ENCODE measurements around the gene FAM234B.

DNA sequence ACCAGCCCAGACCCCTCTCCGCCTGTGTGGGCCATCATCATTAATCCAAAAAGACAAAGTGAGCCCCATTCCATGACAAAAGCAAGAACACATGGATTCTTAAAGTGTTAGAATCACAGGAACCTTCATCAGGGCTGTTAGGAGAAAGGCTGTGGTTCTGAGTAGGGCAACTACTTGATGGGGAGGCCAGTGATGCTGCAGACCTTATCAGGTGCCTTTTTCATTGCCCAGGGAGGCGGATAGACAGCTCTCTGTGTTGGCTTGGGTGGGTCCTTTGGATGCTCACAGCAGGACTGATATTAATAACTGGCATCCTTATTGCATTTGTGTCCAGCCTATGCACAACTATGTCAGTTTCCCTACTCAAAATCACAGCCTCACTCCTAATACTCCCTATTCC, 46.4 kb upstream of the FAM234B start:
- TF ChIP-seq, protein P1, sequence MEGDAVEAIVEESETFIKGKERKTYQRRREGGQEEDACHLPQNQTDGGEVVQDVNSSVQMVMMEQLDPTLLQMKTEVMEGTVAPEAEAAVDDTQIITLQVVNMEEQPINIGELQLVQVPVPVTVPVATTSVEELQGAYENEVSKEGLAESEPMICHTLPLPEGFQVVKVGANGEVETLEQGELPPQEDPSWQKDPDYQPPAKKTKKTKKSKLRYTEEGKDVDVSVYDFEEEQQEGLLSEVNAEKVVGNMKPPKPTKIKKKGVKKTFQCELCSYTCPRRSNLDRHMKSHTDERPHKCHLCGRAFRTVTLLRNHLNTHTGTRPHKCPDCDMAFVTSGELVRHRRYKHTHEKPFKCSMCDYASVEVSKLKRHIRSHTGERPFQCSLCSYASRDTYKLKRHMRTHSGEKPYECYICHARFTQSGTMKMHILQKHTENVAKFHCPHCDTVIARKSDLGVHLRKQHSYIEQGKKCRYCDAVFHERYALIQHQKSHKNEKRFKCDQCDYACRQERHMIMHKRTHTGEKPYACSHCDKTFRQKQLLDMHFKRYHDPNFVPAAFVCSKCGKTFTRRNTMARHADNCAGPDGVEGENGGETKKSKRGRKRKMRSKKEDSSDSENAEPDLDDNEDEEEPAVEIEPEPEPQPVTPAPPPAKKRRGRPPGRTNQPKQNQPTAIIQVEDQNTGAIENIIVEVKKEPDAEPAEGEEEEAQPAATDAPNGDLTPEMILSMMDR (IDR thresholded peaks at IDR 0.05) = no peak
- TF ChIP-seq POLR2A (IDR thresholded peaks at IDR 0.05) = no peak
